Measurements from ENCODE around the gene MAST3. TPM values are rescaled to one million over a fixed set of nuclear protein-coding genes. Genes with fewer than 3 reads are reported as not detected.

MAST3 gene
- total RNA-seq, 2 donors from 2014 or later: 22.4 to 23.2 TPM

- no peak overlapping the region for H3K27ac Mint-ChIP-seq
- H3K27me3 Mint-ChIP-seq (ENCODE audit: low read depth): no peaks in the 10 kb centered on the region
- H3K4me3 Mint-ChIP-seq: no peak overlapping the region
- peaks cover 38% of the 10 kb centered on the region for H3K4me1 Mint-ChIP-seq (ENCODE audit: low read depth)
- ATAC-seq (replicated peaks in 1 of 2) (no peak), DNase-seq (no peak)
- peaks cover 2 to 13% of the 10 kb centered on the region in 2 donors for H3K36me3 Mint-ChIP-seq (ENCODE audit: insufficient read depth in 2 of 2)
- no peaks in the 10 kb centered on the region for H3K9me3 Mint-ChIP-seq
Measured at GRCh38 chr19:18121166-18121565, 23.6 kb downstream of the MAST3 start.

GRCh38 chr19:18122424-18122823, 24.8 kb downstream of the MAST3 start:
- Mint-ChIP-seq H3K36me3 (ENCODE audit: insufficient read depth in 2 of 2) (peaks cover 2 to 14% of the 10 kb centered on the region in 2 donors), H3K4me1 (ENCODE audit: low read depth) (peaks cover 33% of the 10 kb centered on the region), H3K4me3 (no peak overlapping the region), H3K27me3 (ENCODE audit: low read depth) (no peaks in the 10 kb centered on the region), H3K9me3 (no peaks in the 10 kb centered on the region), H3K27ac (no peak overlapping the region)
- DNase-seq (no peak), ATAC-seq (replicated peaks in 1 of 2) (no peak)

GRCh38 chr19:18122860-18123795, 25.6 kb downstream of the MAST3 start:
- peaks cover 2 to 14% of the 10 kb centered on the region in 2 donors for H3K36me3 Mint-ChIP-seq (ENCODE audit: insufficient read depth in 2 of 2)
- H3K27ac Mint-ChIP-seq: no peak overlapping the region
- H3K27me3 Mint-ChIP-seq (ENCODE audit: low read depth): no peaks in the 10 kb centered on the region

GRCh38 chr19:18123819-18124218, 26.2 kb downstream of the MAST3 start:
- Mint-ChIP-seq H3K4me1 (ENCODE audit: low read depth) (peaks cover 24% of the 10 kb centered on the region), H3K9me3 (no peaks in the 10 kb centered on the region), H3K27me3 (ENCODE audit: low read depth) (no peaks in the 10 kb centered on the region), H3K36me3 (ENCODE audit: insufficient read depth in 2 of 2) (peaks cover 2 to 14% of the 10 kb centered on the region in 2 donors), H3K4me3 (no peak overlapping the region), H3K27ac (no peak overlapping the region)
- ATAC-seq (replicated peaks in 1 of 2): no peak
- DNase-seq: no peak

More at GRCh38 chr19:18122860-18123795, 25.6 kb downstream of the MAST3 start:
- peaks cover 31% of the 10 kb centered on the region for H3K4me1 Mint-ChIP-seq (ENCODE audit: low read depth)
- ATAC-seq (replicated peaks in 1 of 2) (no peak), DNase-seq (no peak)
- no peak overlapping the region for H3K4me3 Mint-ChIP-seq
- H3K9me3 Mint-ChIP-seq: no peaks in the 10 kb centered on the region

- H3K9me3 Mint-ChIP-seq: no peaks in the 10 kb centered on the region
- no peak overlapping the region for H3K4me3 Mint-ChIP-seq
- ATAC-seq (replicated peaks in 1 of 2) (no peak), DNase-seq (no peak)
- no peaks in the 10 kb centered on the region for H3K27me3 Mint-ChIP-seq (ENCODE audit: low read depth)
- H3K4me1 Mint-ChIP-seq (ENCODE audit: low read depth): peaks cover 1% of the 10 kb centered on the region
- peaks cover 2 to 13% of the 10 kb centered on the region in 2 donors for H3K36me3 Mint-ChIP-seq (ENCODE audit: insufficient read depth in 2 of 2)
- peak overlapping the region; percentile 76 for H3K27ac Mint-ChIP-seq
Measured at GRCh38 chr19:18126097-18126496, 28.5 kb downstream of the MAST3 start.

DNA sequence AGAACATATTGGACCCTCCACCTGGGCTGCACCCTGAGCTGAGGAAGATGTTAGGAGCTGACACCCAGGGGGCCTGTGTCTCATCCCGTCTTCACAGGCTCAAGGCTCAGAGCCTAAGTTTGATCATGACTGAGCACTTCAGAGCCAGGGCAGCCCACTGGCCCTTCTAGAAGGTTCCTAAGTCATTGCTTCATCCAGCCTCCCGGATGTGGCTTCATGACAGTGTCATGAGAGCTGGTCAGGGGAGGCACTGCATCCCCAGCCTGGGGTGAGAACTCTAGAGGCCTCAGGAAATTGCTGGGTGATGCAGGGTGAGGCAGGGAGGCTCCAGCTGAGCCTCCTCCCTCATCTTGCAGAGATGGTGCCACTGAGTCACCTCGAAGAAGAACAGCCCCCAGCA, 30.5 kb downstream of the MAST3 start:
- Mint-ChIP-seq H3K36me3 (ENCODE audit: insufficient read depth in 2 of 2) (peaks cover 2 to 13% of the 10 kb centered on the region in 2 donors), H3K4me3 (no peak overlapping the region), H3K27ac (peak overlapping the region; percentile 21), H3K9me3 (no peaks in the 10 kb centered on the region), H3K4me1 (ENCODE audit: low read depth) (no peaks in the 10 kb centered on the region), H3K27me3 (ENCODE audit: low read depth) (no peaks in the 10 kb centered on the region)
- DNase-seq (peak in 1 of 2 donors; percentile 23), ATAC-seq (replicated peaks in 1 of 2) (peak; percentile 39 to 83)

- no peak overlapping the region for H3K27ac Mint-ChIP-seq
- no peak overlapping the region for H3K4me3 Mint-ChIP-seq
- H3K36me3 Mint-ChIP-seq (ENCODE audit: insufficient read depth in 2 of 2): peaks cover 2 to 9% of the 10 kb centered on the region in 2 donors
Measured at GRCh38 chr19:18128805-18129204, 31.2 kb downstream of the MAST3 start.

DNA sequence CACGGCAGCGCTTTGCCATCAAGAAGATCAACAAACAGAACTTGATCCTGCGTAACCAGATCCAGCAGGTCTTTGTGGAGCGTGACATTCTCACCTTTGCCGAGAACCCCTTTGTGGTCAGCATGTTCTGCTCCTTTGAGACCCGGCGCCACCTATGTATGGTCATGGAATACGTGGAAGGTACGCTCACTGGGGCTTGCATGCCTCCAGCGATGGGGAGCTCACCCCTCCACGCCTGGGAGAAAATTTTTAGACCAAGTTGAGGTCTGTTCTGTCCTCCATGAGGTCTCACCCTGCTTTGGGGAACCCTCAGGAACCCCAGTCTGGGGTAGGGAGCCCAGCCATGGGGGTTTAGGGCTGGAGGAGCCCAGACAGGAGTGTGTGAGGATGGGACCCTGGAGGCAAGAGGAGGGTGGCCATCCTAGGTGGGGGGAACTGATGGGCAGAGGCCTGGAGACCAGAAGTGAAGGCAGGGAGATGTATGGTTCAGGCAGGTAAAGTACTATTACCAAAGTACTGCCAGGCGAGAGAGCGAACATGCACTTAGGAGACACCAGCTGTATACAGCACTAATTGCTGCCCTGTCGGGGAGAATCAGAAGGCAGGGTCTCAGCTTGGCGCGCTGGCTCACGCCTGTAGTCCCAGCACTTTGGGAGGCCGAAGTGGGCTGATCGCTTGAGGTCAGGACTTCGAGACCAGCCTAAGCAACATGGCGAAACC, 33.1 kb downstream of the MAST3 start:
- H3K4me1 Mint-ChIP-seq (ENCODE audit: low read depth): no peaks in the 10 kb centered on the region
- H3K9me3 Mint-ChIP-seq: no peaks in the 10 kb centered on the region
- ATAC-seq (replicated peaks in 1 of 2) (no peak), DNase-seq (no peak)
- H3K4me3 Mint-ChIP-seq: no peak overlapping the region
- H3K27me3 Mint-ChIP-seq (ENCODE audit: low read depth): no peaks in the 10 kb centered on the region
- peaks cover 2 to 6% of the 10 kb centered on the region in 2 donors for H3K36me3 Mint-ChIP-seq (ENCODE audit: insufficient read depth in 2 of 2)
- H3K27ac Mint-ChIP-seq: no peak overlapping the region

More at GRCh38 chr19:18128805-18129204, 31.2 kb downstream of the MAST3 start:
- Mint-ChIP-seq H3K4me1 (ENCODE audit: low read depth) (no peaks in the 10 kb centered on the region), H3K9me3 (no peaks in the 10 kb centered on the region), H3K27me3 (ENCODE audit: low read depth) (no peaks in the 10 kb centered on the region)
- no peak for ATAC-seq (replicated peaks in 1 of 2)
- DNase-seq: no peak

GRCh38 chr19:18131841-18132596, 34.4 kb downstream of the MAST3 start:
- Mint-ChIP-seq H3K9me3 (no peaks in the 10 kb centered on the region), H3K4me3 (no peak overlapping the region), H3K4me1 (ENCODE audit: low read depth) (no peaks in the 10 kb centered on the region), H3K36me3 (ENCODE audit: insufficient read depth in 2 of 2) (peaks cover 0 to 4% of the 10 kb centered on the region in 2 donors), H3K27me3 (ENCODE audit: low read depth) (no peaks in the 10 kb centered on the region), H3K27ac (no peak overlapping the region)
- ATAC-seq (replicated peaks in 1 of 2) (no peak), DNase-seq (no peak)

GRCh38 chr19:18135712-18136584, 38.4 kb downstream of the MAST3 start:
- no peaks in the 10 kb centered on the region for H3K4me1 Mint-ChIP-seq (ENCODE audit: low read depth)
- no peak overlapping the region for H3K27ac Mint-ChIP-seq
- ATAC-seq (replicated peaks in 1 of 2) (no peak), DNase-seq (no peak)
- H3K27me3 Mint-ChIP-seq (ENCODE audit: low read depth): no peaks in the 10 kb centered on the region
- H3K9me3 Mint-ChIP-seq: no peaks in the 10 kb centered on the region
- no peak overlapping the region for H3K4me3 Mint-ChIP-seq
- peaks cover 6 to 9% of the 10 kb centered on the region in 2 donors for H3K36me3 Mint-ChIP-seq (ENCODE audit: insufficient read depth in 2 of 2)

DNA sequence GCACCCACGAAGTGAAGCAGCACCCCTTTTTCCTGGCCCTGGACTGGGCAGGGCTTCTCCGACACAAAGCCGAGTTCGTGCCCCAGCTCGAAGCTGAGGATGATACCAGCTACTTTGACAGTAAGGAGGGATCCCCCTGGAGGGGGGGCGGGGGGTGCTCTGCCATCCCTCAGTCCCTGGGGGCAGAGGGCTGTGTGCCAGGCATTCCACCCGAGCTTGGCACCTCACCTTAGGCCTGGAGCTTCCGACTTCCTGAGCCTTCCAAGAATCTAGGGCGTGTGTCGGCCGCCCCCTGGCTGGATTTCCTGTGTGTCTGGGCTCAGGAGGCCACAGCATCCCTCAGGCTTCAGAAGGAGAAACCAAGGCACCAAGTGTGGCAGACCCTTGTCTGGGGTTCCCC, 39.7 kb downstream of the MAST3 start:
- no peak for DNase-seq
- Mint-ChIP-seq H3K4me3 (no peak overlapping the region), H3K9me3 (no peaks in the 10 kb centered on the region), H3K27ac (no peak overlapping the region), H3K27me3 (ENCODE audit: low read depth) (no peaks in the 10 kb centered on the region), H3K4me1 (ENCODE audit: low read depth) (no peaks in the 10 kb centered on the region), H3K36me3 (ENCODE audit: insufficient read depth in 2 of 2) (peaks cover 6 to 11% of the 10 kb centered on the region in 2 donors)
- no peak for ATAC-seq (replicated peaks in 1 of 2)

- DNase-seq: no peak
- Mint-ChIP-seq H3K27ac (no peak overlapping the region), H3K27me3 (ENCODE audit: low read depth) (no peaks in the 10 kb centered on the region), H3K36me3 (ENCODE audit: insufficient read depth in 2 of 2) (peaks cover 6 to 11% of the 10 kb centered on the region in 2 donors), H3K9me3 (no peaks in the 10 kb centered on the region), H3K4me1 (ENCODE audit: low read depth) (no peaks in the 10 kb centered on the region), H3K4me3 (no peak overlapping the region)
- ATAC-seq (replicated peaks in 1 of 2): no peak
Measured at GRCh38 chr19:18137657-18138339, 40.2 kb downstream of the MAST3 start.

Data from activated T-cell treated with anti-CD3 and anti-CD28 coated beads, Interleukin-2, amount 50 U/mL, for 72 hours (primary cell).